Measurements from ENCODE around the gene AJUBA.
"Not testable (repeated sequence)": the region's sequence is repeated elsewhere in the genome, so short reads cannot be mapped to it uniquely, and the experiment has no call there.

Gene AJUBA

GRCh38 chr14:23006544-23007419 lies 24.4 kb upstream of the AJUBA start:
- peak; percentile 83 to 93 for DNase-seq (ENCODE audit: low read depth in 2 of 2, low spot score in 1 of 2)

- DNase-seq (ENCODE audit: low read depth in 2 of 2, low spot score in 1 of 2): no peak
These were observed 23.8 kb upstream of the AJUBA start for GRCh38 chr14:23006188-23006534.

GRCh38 chr14:23005451-23006187 lies 23.3 kb upstream of the AJUBA start:
- DNase-seq (ENCODE audit: low read depth in 2 of 2, low spot score in 1 of 2): no peak

- not testable (repeated sequence) for DNase-seq (ENCODE audit: low read depth in 2 of 2, low spot score in 1 of 2)
These were observed 21.9 kb upstream of the AJUBA start for GRCh38 chr14:23004274-23004673.

GRCh38 chr14:23002592-23002991 lies 20.2 kb upstream of the AJUBA start:
- DNase-seq (ENCODE audit: low read depth in 2 of 2, low spot score in 1 of 2): no peak

- DNase-seq (ENCODE audit: low read depth in 2 of 2, low spot score in 1 of 2): no peak
These were observed 18.5 kb upstream of the AJUBA start for GRCh38 chr14:23000860-23001259.

- no peak for DNase-seq (ENCODE audit: low read depth in 2 of 2, low spot score in 1 of 2)
These were observed 16.1 kb upstream of the AJUBA start for GRCh38 chr14:22998329-22999012.

GRCh38 chr14:22997676-22998323 lies 15.4 kb upstream of the AJUBA start:
- no peak for DNase-seq (ENCODE audit: low read depth in 2 of 2, low spot score in 1 of 2)

GRCh38 chr14:22996768-22997654 lies 14.7 kb upstream of the AJUBA start:
- DNase-seq (ENCODE audit: low read depth in 2 of 2, low spot score in 1 of 2): no peak

- DNase-seq (ENCODE audit: low read depth in 2 of 2, low spot score in 1 of 2): no peak
These were observed 13.7 kb upstream of the AJUBA start for GRCh38 chr14:22995889-22996625.

GRCh38 chr14:22994762-22995275 lies 12.5 kb upstream of the AJUBA start:
- DNase-seq (ENCODE audit: low read depth in 2 of 2, low spot score in 1 of 2): no peak

- DNase-seq (ENCODE audit: low read depth in 2 of 2, low spot score in 1 of 2): no peak
These were observed 11.2 kb upstream of the AJUBA start for GRCh38 chr14:22993517-22993916.

GRCh38 chr14:22991852-22992251 lies 9.5 kb upstream of the AJUBA start:
- no peak for DNase-seq (ENCODE audit: low read depth in 2 of 2, low spot score in 1 of 2)

GRCh38 chr14:22987291-22987690 lies 4.9 kb upstream of the AJUBA start:
- DNase-seq (ENCODE audit: low read depth in 2 of 2, low spot score in 1 of 2): no peak

GRCh38 chr14:22986508-22987054 lies 4.2 kb upstream of the AJUBA start:
- DNase-seq (ENCODE audit: low read depth in 2 of 2, low spot score in 1 of 2): peak; percentile 86 to 89

GRCh38 chr14:22985894-22986507 lies 3.6 kb upstream of the AJUBA start:
- no peak for DNase-seq (ENCODE audit: low read depth in 2 of 2, low spot score in 1 of 2)

- no peak for DNase-seq (ENCODE audit: low read depth in 2 of 2, low spot score in 1 of 2)
These were observed 2.8 kb upstream of the AJUBA start for GRCh38 chr14:22984959-22985658.

- DNase-seq (ENCODE audit: low read depth in 2 of 2, low spot score in 1 of 2): no peak
These were observed 375 bp downstream of the AJUBA start for GRCh38 chr14:22981876-22982476.
